Central memory CD4-positive, alpha-beta T cell (primary cell): ENCODE data around the gene SH2D1B.

ENCODE experiments used
- DNase-seq: peaks from one replicate; pipeline ENCODE4 v3.0.0; 2022

SH2D1B gene

DNA sequence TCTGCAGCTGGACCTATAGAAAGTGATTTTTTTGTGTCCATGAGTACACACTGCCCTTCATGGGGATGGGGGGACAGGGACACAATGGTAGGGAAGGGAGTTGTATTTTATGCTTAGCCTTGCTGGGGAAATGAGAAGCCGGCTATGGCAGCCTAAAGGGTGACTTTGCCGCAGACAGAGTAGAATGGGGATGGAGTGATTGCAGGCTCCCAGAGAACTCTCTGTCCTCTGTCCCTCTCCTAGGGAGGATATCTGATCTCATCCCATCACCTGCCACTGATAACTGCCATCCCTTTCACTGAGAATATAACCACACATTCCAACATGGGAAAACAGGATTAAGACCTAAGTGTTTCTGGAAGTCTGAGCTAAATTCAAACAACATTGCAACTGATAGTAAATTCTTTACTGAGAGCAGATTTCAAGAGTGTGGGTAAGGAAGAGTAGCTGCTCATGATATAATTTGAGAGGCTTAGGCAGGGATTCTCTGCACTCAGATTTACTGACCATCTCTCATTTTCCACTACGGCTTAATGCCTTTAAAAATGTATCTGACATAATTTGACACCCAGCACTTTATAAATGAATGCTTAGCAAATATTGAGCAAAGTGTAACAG lies 13.9 kb downstream of the SH2D1B start:
- DNase-seq = no peak

GRCh38 chr1:162397039-162397448 lies 14.9 kb downstream of the SH2D1B start:
- no peak for DNase-seq

DNA sequence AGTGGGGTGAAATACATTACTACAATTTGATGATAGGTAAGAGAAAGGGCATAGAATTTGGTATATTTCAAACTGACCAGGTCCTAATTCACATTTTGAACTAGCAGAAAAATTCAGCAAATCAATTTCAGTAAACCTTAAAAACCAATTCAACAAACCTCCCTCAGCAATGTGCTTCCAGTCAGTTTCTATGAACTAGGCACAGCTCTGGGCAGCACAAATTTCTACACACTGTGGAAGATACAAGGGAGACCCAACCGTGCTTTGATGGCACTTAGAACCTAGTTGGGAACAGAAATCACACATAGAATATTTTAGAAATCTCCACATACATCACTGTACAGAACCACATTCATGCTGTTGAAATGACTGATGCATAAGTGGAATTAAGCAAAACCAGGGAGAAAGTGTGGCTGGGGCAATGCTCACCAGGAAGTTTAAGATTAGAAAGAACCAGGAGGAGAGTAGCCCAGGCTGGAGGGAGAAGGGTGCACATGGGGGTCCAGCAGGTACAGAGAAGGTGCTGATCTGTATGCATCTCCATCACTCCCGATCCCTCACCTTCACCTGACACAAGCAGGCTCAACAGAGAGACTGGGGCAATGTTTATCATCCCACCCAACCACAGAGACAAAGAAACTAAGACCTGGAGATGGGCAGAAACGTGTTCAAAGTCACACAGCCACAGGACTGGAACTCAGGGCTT lies 15.6 kb downstream of the SH2D1B start:
- no peak for DNase-seq

- DNase-seq = no peak
Measured at GRCh38 chr1:162391790-162392563, 20.0 kb downstream of the SH2D1B start.

DNA sequence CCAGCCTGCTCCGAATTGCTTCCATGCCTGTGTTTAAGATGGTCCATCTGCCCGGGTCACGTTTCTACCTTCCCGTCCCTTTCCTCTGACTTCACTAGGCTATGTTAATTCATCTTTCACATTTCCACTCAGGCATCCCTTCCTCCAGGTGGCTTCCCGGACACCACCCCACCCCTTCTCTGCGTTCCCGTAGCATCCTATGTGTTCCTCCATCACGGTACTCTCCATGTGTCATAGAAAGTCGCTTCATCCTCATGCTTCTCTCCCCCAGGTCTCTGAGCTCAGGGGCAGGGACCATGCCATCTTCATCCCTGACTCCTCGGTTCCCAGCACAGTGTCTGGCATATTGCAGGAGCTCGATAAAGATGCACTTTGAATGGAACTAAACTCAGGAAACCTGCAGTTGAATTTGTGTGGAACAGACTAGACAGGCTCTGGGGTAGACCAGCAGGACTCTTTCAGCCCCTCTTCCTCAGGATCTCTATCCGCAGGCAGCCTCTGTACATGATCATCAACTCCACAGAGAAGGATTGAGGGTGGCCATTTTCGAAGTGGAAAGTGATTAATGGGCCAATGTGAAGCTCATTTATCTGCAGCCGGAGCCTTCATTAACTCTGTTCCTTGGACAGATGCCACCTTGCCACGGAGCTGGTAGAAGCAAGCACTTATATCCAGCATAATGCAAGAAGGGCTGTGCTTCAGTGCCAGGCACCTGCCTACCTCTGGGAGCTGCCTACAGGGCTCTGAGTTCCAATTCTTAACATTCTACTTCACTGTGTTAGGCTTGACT lies 21.3 kb downstream of the SH2D1B start:
- DNase-seq = no peak

DNA sequence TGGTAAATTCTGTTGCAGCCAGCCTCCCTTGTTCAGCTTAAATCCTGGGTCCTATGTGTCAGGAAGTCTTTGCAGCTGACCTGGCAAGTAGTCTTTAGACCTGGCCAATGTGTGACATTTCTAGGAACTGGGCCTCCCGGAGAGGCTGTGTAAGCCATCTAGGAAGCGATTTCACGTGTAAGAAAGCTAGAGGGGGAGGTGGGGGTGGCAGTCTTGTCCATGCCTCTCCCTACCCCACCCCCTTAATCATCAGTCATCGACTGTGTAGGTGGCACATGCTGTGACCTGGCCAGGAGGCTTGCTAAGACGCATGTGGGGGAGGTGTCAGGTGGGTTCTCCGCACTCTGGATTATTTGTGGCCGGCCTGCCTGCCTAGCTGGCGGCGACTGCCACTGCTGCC lies 22.0 kb downstream of the SH2D1B start:
- no peak for DNase-seq

GRCh38 chr1:162389021-162389818 lies 22.7 kb downstream of the SH2D1B start:
- no peak for DNase-seq

DNA sequence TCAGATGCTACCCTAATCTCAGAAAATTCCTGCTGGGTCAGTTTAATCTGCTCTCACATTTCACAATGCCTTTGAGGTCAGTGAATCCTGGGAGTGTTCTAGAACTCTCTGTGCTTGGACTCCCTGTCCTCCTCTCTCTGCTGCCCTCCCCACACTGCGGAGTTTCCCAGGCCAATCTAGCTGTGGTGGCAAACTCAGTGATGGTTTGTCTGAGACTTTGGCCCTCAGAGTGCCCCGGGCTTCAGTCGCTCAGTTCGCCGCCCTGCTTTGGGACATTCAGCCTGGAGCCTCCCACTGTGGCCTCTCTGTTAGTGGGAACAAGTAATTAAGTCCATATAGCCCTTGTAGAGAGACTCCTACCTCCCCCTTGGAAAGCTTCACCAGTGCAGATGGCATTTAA lies 23.3 kb downstream of the SH2D1B start:
- no peak for DNase-seq

- no peak for DNase-seq
Measured at GRCh38 chr1:162388083-162388594, 23.8 kb downstream of the SH2D1B start.

GRCh38 chr1:162387226-162388082 lies 24.5 kb downstream of the SH2D1B start:
- DNase-seq = no peak

DNA sequence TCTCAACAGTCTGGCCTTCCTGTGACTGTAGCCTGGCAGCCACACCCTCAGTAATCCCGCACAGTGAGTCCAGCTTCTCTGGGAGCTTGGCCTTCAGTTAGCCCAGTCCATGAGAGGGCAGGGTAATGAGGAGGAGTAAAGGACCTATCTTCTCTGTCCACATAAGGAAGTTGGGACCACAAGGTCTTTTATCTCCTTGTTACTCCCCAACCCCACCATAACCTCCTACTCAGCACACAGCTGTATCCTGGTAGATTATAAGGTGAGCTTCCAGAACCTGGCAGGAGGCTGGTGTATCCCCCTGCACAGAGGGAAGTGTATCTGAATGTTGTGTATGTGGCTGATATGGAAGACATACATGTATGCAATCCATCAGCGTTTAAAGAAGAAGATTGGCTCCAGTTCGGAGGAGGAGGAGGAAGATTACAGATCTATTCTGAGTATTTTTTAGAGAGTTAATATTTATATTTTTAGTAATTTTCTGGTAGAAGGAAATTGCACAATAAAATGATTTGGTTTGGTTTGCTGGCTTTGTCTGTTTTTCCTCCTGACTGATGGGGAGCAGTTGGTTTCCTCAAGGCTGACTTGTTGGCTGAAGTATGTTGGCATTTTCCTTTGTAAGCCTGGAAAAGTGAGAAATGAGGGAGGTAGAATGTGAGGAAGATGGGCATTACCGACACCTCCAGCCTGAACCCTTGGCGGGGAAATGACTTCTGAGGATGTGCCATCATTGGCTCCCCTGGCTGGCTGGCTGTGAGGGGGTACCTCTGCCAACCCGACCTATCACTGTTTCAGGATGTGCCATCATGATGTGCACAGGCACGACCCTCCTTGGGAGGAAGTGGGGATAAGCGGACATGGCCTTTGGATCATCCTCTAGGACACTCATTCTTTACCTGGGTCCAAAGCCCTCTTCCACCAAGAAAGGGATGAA lies 25.4 kb downstream of the SH2D1B start:
- DNase-seq = no peak

- no peak for DNase-seq
Measured at GRCh38 chr1:162385702-162386101, 26.2 kb downstream of the SH2D1B start.

DNA sequence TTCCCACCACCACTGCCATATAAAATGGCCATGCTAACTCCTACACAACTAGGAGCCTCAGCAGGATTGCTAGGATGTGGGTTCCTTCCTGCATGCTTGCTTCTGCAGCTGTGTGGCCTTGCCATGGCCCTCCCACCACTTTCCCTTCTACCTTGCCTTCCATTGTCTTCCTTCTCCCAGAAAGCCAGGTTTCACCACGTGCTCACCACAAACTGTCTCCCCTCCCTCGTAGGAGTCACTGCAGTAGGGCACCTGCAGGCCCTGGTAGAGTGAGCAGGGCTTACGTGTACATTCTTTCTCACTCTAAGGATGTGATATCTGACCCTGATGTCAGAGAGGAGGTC lies 26.7 kb downstream of the SH2D1B start:
- no peak for DNase-seq

DNA sequence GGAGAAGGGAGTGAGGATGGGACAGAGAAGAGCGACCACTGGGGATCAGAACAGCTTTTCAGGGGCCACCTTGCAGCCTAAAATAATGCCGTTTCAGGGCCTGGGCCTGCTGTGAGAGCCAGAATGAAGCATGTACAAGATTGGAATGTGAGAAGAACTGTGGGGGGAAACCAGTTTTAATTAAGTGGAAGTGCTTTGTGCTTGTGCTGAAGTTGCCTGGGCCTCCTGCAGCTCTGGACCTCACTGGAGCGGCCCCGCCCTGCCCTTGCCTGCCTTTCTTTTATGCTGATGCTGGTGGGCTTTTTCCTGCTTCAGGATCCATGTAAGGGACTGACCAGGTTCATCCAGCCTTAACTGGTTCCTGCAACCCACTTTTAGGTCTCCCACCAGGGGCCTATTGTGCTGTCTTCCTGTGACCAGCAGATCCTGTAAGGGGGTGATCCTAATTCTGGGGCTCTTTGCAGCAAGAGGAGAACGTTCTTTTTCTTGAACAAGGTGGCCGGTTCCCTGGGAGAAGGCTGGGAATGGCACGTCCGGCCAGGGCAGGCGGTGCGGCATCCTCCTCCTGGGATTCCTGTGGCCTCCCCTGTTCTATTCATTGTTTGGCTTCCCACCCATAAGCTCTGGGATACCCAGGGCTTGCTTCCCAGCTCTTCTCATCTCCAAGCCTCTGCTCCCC lies 27.2 kb downstream of the SH2D1B start:
- no peak for DNase-seq

DNA sequence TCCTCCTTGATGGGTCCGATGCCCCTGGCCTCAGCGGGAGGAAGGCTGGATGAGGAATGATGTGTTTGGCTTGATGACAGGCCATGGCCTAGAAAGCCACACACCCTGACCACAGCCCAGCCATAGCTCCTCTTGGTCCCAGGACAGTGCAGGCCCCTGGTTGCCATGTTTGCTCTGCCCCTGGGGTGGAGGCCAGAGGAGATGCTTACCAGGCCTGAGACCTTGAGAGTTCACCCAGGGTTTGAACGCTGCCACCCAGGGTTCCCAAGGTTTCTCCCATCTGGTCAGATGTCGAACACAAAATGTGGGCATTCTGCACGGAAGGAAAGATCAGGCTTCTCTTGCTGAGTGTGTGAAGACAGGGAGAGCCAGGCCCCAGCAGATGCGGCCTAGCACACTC lies 27.8 kb downstream of the SH2D1B start:
- no peak for DNase-seq

- DNase-seq = no peak
Measured at GRCh38 chr1:162383516-162383915, 28.4 kb downstream of the SH2D1B start.

DNA sequence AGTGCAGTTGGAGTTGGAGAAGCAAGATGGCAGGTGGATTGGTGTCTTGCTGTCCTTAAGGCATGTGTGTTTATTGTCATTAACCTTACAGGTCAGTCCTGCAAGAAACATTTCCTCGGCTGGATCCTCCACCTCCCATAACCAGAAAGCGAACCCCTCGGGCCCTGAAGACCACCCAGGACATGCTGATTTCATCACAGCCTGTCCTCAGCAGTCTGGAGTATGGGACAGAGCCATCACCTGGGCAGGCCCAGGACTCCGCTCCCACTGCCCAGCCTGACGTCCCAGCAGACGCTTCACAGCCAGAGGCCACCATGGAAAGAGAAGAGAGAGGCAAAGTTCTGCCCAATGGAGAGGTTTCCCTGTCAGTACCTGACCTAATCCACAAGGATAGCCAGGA lies 28.8 kb downstream of the SH2D1B start:
- no peak for DNase-seq

- no peak for DNase-seq
Measured at GRCh38 chr1:162381941-162382750, 29.8 kb downstream of the SH2D1B start.

GRCh38 chr1:162381383-162381782 lies 30.6 kb downstream of the SH2D1B start, which contains the start of gene C1orf226:
Gene C1orf226, plus strand, starts transcription at chr1:162381728. Its CDS starts 174 bp downstream, at chr1:162381902.
- DNase-seq = no peak
